HG03066 (cell line): ENCODE data around the gene PRRG1.
"Not testable (repeated sequence)": the region's sequence is repeated elsewhere in the genome, so short reads cannot be mapped to it uniquely, and the experiment has no call there.

Experiments
- ATAC-seq: cut with Tn5 transposase; IDR thresholded peaks from one replicate; pipeline ENCODE4 v1.9.1; 2021; ENCODE audit warnings: low read depth; ENCODE audit not compliant: unreplicated experiment

The PRRG1 gene

DNA sequence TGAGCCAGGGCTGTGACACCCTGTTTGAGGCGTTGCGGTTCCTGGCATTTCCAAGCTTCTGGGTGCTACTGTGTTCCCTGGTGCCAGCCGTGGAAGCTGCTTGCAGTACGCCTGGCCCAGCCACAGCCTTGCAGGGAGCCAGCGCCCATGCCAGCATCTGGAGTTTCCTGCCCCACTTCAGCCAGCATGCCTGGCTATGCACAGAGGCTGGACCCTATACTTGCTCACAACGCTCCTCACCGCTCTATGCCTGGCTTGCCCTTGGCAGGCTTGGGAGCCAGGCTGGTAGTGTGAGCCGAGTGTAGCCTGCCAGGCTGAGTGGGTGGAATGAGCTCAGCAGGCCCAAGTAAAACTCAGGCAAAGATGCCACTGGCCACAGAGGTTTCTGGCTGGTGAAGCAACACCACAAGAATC is 22.4 kb downstream of the PRRG1 start:
- ATAC-seq = no peak

DNA sequence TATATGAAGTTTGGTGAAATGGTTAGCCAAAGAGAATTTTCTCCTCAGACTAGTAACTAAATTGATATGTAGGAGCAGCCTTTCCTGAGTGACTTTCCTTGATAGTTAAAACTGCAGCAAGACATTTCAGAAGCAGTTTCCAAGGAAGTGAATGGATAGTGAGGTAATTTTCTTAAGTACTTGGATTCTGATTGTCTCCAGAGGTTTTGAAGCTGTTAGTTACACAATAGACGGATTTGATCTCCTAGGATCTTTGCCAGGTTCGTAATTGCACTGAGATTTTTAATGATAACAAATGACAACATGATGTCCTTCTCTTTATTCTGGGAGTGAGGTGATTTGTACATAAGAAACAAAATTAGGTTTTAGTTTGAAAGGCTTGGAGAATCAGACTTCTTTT is 29.2 kb downstream of the PRRG1 start:
- no peak for ATAC-seq

DNA sequence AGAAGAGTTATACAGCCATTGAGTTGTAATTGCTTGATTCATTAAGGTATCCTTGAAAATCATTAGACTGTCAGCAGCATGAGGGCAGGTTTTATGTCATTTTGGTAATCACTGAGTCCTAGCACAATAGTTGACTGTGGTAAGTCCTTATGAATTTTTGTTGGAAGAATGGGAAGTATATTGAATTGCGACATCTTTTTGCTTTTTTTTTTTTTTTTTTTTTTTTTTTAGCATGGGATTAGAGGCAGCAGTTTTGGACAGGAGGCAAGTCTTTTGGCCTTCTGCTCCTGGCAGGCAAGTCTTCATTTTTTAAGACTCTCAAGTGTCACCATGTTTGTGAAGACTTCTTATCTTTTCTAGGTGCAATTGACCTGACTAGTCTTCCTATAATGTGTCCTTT is 29.7 kb downstream of the PRRG1 start:
- no peak for ATAC-seq

GRCh38 chrX:37380256-37380655 is 31.1 kb downstream of the PRRG1 start:
- ATAC-seq = no peak

- ATAC-seq = no peak
Observed at GRCh38 chrX:37380924-37381323, 31.8 kb downstream of the PRRG1 start.

- no peak for ATAC-seq
Observed at GRCh38 chrX:37383313-37383712, 34.1 kb downstream of the PRRG1 start.

DNA sequence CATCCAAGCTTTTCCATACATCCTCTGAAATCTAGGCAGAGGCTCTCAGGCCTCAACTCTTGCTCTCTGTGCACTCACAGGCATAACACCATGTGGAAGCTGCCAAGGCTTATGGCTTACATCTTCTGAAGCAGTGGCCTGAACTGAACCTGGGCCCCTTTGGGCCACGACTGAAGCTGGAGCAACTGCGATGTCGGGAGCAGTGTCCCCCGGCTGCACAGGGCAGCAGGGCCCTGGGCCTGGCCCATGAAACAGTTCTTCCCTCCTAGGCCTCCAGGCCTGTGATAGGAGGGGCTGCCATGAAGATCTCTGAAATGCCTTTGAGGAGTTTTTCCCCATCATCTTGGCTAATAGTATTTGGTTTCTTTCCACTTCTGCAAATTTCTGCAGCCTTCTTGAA is 39.2 kb downstream of the PRRG1 start:
- ATAC-seq = no peak

GRCh38 chrX:37405956-37406355 is 56.8 kb downstream of the PRRG1 start:
- ATAC-seq = no peak

DNA sequence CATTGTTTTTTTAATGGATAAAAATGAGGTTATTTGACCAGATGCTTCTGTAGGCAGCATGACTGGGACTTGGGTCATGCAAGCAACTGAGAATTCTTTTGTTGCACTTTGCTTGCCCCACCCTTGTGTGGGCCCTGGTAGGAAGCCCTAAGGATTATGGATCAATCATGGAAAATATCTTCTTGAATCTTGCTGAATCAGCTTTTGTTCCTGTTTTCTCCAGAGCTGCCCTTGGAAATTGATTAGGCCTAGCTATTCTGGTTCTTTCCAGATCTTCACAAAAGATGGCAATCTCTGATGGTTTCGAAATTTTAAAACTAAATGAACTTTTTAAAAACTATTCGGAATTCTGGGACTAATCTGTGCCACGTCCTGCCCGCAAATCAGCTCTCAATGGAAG is 58.6 kb downstream of the PRRG1 start:
- no peak for ATAC-seq

DNA sequence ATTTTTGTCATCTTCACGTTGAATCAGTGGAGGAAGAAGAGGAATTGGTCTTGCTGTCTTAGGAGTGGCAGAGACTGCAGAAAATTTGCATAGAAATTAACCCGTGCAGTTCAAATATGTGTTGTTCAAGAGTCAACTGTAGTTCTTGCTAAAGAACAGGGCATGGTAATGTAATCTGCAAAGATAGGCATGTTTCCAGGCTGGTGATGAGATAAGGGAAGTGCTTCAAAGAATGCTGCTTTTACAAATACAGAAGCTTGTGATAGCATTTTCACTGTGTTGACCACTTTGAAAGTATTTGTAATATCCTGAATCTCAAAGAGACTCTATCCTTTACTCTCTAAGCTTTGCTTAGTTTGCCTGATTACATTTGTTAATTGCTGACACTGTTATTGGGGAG is 60.1 kb downstream of the PRRG1 start:
- ATAC-seq = no peak

DNA sequence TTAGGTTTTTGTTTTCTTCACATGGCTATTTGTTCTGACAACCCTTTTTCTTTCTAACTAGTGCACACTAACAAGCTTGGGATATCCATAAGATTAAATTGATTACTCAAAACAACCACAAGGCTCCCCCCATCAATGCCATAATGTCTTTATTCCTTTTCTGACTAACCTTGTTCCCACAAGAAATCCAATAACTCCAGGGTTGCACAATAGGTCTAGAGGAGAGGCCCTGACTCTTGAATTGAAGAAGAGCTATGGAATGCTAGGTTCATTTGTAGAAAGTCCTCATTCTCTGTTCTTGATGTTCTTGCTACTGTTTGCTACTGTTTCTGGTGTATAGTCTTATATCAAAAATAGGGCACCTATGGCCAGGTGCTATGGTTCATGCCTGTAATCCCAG is 71.0 kb downstream of the PRRG1 start:
- ATAC-seq = no peak

DNA sequence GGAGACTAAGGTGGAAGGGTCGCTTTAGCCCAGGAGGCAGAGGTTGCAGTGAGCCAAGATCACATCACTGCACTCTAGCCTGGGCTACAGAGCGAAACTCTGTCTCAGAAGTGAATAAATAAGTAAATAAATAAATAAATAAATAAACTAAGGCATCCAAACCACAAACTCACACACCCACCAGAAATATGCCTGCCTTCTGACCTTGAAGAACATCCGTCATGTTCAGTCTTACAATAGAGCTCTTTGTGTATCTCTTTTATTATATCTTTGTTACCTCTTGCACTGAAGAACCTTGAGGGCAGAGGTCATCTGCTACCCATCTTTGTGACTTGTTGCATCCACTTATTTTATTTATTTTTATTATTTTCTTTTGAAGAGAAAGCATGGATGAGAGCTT is 71.6 kb downstream of the PRRG1 start:
- ATAC-seq = no peak

DNA sequence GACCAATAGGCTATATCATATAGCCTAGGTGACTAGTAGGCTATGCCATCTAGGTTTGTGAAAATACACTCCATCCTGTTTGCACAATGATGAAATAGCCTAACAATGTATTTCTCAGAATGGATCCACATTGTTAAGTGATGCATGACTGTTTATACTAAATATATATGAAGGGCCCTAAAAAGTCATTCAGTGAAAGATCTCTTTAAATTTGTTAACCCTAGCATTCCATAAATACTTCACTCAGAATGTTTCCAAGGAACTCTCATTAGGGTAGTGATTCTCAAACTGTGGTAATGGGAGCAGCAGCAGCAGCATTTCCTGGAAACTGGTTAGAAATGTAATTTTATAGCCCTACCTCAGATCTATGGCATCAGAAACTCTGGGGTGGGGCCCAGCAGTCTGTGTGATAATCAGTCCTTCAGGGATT is 74.9 kb downstream of the PRRG1 start:
- ATAC-seq = no peak

- no peak for ATAC-seq
Observed at GRCh38 chrX:37425370-37425769, 76.2 kb downstream of the PRRG1 start.

- ATAC-seq = not testable (repeated sequence)
Observed at GRCh38 chrX:37428962-37429361, 79.8 kb downstream of the PRRG1 start.

DNA sequence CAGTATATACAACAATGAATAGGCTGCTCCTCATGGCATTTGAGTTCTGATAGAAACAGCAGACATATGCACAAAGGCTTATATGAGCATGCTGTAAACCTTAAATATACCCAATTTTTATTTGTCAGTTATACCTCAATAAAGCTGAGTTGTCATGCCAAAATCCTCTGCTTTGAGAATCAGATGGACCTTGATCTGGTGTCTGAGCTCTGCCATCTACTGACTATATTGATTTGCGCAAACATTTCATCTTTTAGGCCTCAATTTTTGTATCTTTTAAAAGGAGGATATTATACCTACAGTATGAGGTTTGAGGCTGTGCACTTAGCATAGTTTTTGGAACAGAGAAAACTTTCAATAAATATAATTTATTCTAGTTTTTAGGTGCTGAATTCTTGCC is 85.2 kb downstream of the PRRG1 start:
- ATAC-seq = no peak

DNA sequence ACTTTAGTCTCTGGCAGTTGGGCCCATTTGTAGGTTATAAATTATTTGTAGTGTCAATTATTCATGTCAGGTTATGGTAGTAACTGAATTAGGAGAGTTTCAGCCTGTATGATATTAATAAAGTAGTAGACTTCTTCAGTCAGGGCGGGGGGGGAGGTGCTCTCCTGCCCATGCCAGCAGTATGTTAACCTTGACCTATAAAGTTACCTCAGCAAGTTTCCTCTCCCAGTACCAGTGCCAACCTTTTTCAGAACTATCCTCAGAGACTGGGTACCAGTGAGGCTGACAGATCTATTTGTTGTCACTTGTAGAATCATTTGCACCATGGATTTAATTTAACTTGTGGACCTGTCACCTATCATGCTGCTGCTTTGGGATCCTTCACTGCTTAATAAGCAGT is 88.0 kb downstream of the PRRG1 start:
- no peak for ATAC-seq

DNA sequence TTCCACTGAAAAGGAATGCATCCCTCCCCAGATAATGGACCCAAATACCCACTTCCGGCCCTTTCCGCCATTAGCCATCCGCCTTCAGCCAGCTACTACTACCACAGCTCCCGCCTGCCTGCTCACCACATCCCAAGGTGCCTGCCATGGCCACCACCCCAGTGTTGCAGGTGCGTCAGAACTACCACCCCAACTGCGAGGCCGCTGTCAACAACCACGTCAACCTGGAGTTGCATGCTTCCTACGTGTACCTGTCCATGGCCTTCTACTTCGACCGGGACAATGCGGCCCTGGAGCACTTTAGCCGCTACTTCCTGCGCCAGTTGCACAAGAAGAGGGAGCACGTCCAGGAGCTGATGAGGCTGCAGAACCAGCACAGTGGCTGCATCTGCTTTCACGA is 92.2 kb downstream of the PRRG1 start:
- no peak for ATAC-seq

DNA sequence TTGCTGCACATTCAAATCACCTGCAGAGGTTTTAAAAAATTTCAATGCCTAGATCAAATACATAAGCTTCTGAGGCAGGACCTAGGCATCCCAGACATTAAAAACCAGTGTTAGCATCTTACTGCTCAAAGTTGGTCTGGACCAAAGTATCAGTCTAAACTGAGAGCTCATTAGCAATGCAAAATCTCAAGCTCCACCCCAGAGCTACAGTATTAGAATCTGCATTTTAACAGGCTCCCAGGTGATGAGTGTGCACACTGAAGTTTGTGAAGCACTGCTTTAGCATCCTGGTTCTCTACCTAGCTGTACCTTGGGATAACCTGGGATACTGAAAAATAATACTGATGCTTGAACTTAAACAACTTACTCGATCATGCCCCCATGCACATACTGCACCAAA is 96.0 kb downstream of the PRRG1 start:
- no peak for ATAC-seq

DNA sequence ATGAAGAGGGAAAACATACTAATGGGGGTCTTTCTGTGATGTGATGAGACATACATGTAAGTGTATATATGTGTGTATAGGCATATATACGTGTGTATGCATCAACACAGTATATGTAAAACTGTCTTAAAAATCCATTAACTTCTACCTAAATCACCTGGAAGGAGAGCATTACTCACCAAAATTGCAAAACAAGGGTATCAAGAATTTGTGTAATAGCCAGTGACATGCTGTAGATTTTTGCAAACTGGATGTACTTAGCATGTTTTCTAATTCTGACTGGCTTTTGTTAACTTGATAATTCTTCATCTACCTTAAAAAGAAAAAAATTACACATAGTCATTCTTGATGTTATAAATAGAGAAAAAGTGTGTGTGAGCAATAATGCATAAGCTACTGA is 104.7 kb downstream of the PRRG1 start:
- ATAC-seq = no peak

DNA sequence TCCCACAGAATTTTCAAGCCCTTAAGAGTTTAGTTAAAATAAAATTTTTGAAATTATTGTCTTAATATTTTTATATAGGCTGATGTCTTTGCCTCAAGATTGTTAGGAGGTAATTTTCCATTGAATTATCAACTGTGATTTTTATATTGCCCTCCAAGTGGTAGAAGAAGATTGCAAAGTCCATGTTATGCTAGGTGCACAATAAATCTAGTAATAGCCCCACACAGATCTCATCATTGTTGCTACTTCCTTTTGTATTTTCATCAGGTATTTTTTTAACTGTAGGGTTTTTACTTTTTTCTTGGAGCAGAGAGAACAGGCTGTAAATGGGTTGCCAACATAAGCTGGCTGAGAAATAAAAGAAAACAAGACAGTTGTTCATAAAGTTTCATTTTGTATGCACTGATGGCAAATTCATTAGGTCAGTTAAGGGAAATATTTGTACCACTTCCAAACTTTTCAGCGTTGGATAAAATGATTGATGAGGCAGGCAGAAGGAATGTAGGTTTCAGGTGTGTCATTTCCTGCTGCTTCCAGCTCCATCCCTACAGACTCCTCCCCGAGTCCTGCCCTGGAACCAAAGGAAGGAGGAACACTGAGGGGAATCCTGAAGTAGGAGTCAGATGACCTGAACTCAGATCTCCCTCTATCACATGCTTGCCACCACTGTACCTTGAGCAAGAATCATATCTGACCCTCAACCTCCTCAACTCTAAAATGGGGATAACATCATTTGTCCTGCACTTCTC is 105.5 kb downstream of the PRRG1 start:
- ATAC-seq = no peak

DNA sequence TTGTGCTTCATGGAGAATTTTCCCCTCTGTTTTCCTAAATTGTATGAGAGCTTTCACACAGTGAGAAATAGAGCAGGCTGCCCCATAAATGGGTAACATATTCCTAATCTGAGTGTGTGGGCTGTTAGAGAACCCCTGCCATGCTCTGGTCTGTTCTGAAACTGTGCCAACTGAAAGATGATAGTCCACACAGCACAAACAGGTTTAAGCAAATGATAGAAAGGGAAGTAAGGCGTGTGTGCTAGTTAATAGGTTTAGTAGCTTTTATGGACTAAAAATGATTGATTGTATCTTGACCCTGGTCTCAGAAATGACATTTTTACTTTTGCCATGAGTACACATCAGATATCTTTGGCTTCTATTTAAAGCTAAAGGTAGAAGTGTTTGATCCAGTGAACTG is 106.2 kb downstream of the PRRG1 start:
- no peak for ATAC-seq

GRCh38 chrX:37460285-37460684 is 111.1 kb downstream of the PRRG1 start:
- ATAC-seq = not testable (repeated sequence)
